ENCODE measurements around the gene MAGEA2B. TPM values are rescaled to one million over a fixed set of nuclear protein-coding genes. Genes with fewer than 3 reads are reported as not detected.
"Not testable (repeated sequence)": the region's sequence is repeated elsewhere in the genome, so short reads cannot be mapped to it uniquely, and the experiment has no call there.

MAGEA2B gene
- total RNA-seq, 2 donors from 2014 or later = not detected

- H3K27ac Mint-ChIP-seq; H3K36me3 Mint-ChIP-seq (ENCODE audit: low read depth); H3K27me3 Mint-ChIP-seq; H3K9me3 ChIP-seq (ENCODE audit: control insufficient read depth, low read length, poor library complexity, severe bottlenecking); DNase-seq; H3K4me3 Mint-ChIP-seq; ATAC-seq; H3K4me1 Mint-ChIP-seq: not testable (repeated sequence)
Measured at GRCh38 chrX:152734143-152734858, 19.9 kb downstream of the MAGEA2B start.

GRCh38 chrX:152735101-152735500 lies 20.7 kb downstream of the MAGEA2B start:
- Mint-ChIP-seq H3K4me1 (no peaks in the 10 kb centered on the region), H3K27ac (no peak overlapping the region), H3K4me3 (no peak overlapping the region), H3K27me3 (no peaks in the 10 kb centered on the region), H3K36me3 (ENCODE audit: low read depth) (no peaks in the 10 kb centered on the region)
- no peaks in the 10 kb centered on the region for H3K9me3 ChIP-seq (ENCODE audit: control insufficient read depth, low read length, poor library complexity, severe bottlenecking)
- DNase-seq (no peak), ATAC-seq (no peak)

GRCh38 chrX:152735860-152736511 lies 21.6 kb downstream of the MAGEA2B start:
- ATAC-seq (no peak), DNase-seq (no peak)
- H3K9me3 ChIP-seq (ENCODE audit: control insufficient read depth, low read length, poor library complexity, severe bottlenecking) = no peaks in the 10 kb centered on the region
- H3K4me1 Mint-ChIP-seq = no peaks in the 10 kb centered on the region
- H3K4me3 Mint-ChIP-seq = no peak overlapping the region
- H3K27me3 Mint-ChIP-seq = no peaks in the 10 kb centered on the region
- H3K36me3 Mint-ChIP-seq (ENCODE audit: low read depth) = no peaks in the 10 kb centered on the region
- H3K27ac Mint-ChIP-seq = no peak overlapping the region

GRCh38 chrX:152736528-152736927 lies 22.1 kb downstream of the MAGEA2B start:
- H3K27me3 Mint-ChIP-seq; H3K27ac Mint-ChIP-seq; H3K9me3 ChIP-seq (ENCODE audit: control insufficient read depth, low read length, poor library complexity, severe bottlenecking); DNase-seq; H3K4me3 Mint-ChIP-seq; H3K4me1 Mint-ChIP-seq; H3K36me3 Mint-ChIP-seq (ENCODE audit: low read depth); ATAC-seq: not testable (repeated sequence)

- no peaks in the 10 kb centered on the region for H3K4me1 Mint-ChIP-seq
- DNase-seq = no peak
- H3K9me3 ChIP-seq (ENCODE audit: control insufficient read depth, low read length, poor library complexity, severe bottlenecking) = no peaks in the 10 kb centered on the region
- H3K4me3 Mint-ChIP-seq = no peak overlapping the region
- ATAC-seq = no peak
- H3K27me3 Mint-ChIP-seq = no peaks in the 10 kb centered on the region
- no peak overlapping the region for H3K27ac Mint-ChIP-seq
- no peaks in the 10 kb centered on the region for H3K36me3 Mint-ChIP-seq (ENCODE audit: low read depth)
Measured at GRCh38 chrX:152738560-152738959, 24.1 kb downstream of the MAGEA2B start.

- H3K4me1 Mint-ChIP-seq; H3K27ac Mint-ChIP-seq; H3K9me3 ChIP-seq (ENCODE audit: control insufficient read depth, low read length, poor library complexity, severe bottlenecking): not testable (repeated sequence)
Measured at GRCh38 chrX:152753686-152754650, 39.5 kb downstream of the MAGEA2B start, which contains the start of gene MAGEA2. Gene MAGEA2, minus strand, starts transcription at chrX:152753842. Its CDS starts 2,479 bp downstream, at chrX:152751363.

GRCh38 chrX:152754871-152755270 lies 40.4 kb downstream of the MAGEA2B start:
- H3K27me3 Mint-ChIP-seq; H3K27ac Mint-ChIP-seq; DNase-seq; H3K4me3 Mint-ChIP-seq; H3K36me3 Mint-ChIP-seq (ENCODE audit: low read depth); H3K9me3 ChIP-seq (ENCODE audit: control insufficient read depth, low read length, poor library complexity, severe bottlenecking); H3K4me1 Mint-ChIP-seq; ATAC-seq: not testable (repeated sequence)

More at GRCh38 chrX:152753686-152754650, 39.5 kb downstream of the MAGEA2B start, which contains the start of gene MAGEA2:
- not testable (repeated sequence) for H3K36me3 Mint-ChIP-seq (ENCODE audit: low read depth); H3K27me3 Mint-ChIP-seq; ATAC-seq; DNase-seq; H3K4me3 Mint-ChIP-seq

- not testable (repeated sequence) for ATAC-seq; H3K9me3 ChIP-seq (ENCODE audit: control insufficient read depth, low read length, poor library complexity, severe bottlenecking); H3K27ac Mint-ChIP-seq; H3K4me1 Mint-ChIP-seq; H3K36me3 Mint-ChIP-seq (ENCODE audit: low read depth); H3K27me3 Mint-ChIP-seq; DNase-seq; H3K4me3 Mint-ChIP-seq
Measured at GRCh38 chrX:152758918-152759317, 44.5 kb downstream of the MAGEA2B start, which contains the start of gene CSAG3. Gene CSAG3, plus strand, starts transcription at chrX:152759218.

- H3K4me3 Mint-ChIP-seq; DNase-seq; H3K9me3 ChIP-seq (ENCODE audit: control insufficient read depth, low read length, poor library complexity, severe bottlenecking); ATAC-seq; H3K27ac Mint-ChIP-seq; H3K27me3 Mint-ChIP-seq; H3K36me3 Mint-ChIP-seq (ENCODE audit: low read depth); H3K4me1 Mint-ChIP-seq: not testable (repeated sequence)
Measured at GRCh38 chrX:152759544-152759943, 45.1 kb downstream of the MAGEA2B start.

- not testable (repeated sequence) for H3K27me3 Mint-ChIP-seq; H3K4me1 Mint-ChIP-seq; H3K9me3 ChIP-seq (ENCODE audit: control insufficient read depth, low read length, poor library complexity, severe bottlenecking); H3K4me3 Mint-ChIP-seq; DNase-seq; ATAC-seq; H3K27ac Mint-ChIP-seq; H3K36me3 Mint-ChIP-seq (ENCODE audit: low read depth)
Measured at GRCh38 chrX:152761582-152761981, 47.2 kb downstream of the MAGEA2B start.

- not testable (repeated sequence) for H3K9me3 ChIP-seq (ENCODE audit: control insufficient read depth, low read length, poor library complexity, severe bottlenecking); H3K27me3 Mint-ChIP-seq; H3K4me3 Mint-ChIP-seq; H3K4me1 Mint-ChIP-seq; DNase-seq; ATAC-seq; H3K36me3 Mint-ChIP-seq (ENCODE audit: low read depth); H3K27ac Mint-ChIP-seq
Measured at GRCh38 chrX:152766562-152766961, 52.1 kb downstream of the MAGEA2B start.
